B cell (primary cell): ENCODE measurements around the gene TUFM.

Experiments
- EZH2 ChIP-seq: IDR thresholded peaks from 2 replicates; pipeline ENCODE4 v1.6.1; 2012; ENCODE audit warnings: borderline replicate concordance, low read depth, mild to moderate bottlenecking, moderate library complexity, low read length; ENCODE audit not compliant: insufficient read depth, poor library complexity, severe bottlenecking
- TF ChIP-seq, protein P1 (sequence below): fragments of 200-600 bp; IDR thresholded peaks from one replicate; pipeline ENCODE4 v1.8.0; 2022; ENCODE audit warnings: antibody characterized with exemption, mild to moderate bottlenecking

GRCh38 chr16:28843766-28844165 is 2.4 kb downstream of the TUFM start:
- TF ChIP-seq, protein P1, sequence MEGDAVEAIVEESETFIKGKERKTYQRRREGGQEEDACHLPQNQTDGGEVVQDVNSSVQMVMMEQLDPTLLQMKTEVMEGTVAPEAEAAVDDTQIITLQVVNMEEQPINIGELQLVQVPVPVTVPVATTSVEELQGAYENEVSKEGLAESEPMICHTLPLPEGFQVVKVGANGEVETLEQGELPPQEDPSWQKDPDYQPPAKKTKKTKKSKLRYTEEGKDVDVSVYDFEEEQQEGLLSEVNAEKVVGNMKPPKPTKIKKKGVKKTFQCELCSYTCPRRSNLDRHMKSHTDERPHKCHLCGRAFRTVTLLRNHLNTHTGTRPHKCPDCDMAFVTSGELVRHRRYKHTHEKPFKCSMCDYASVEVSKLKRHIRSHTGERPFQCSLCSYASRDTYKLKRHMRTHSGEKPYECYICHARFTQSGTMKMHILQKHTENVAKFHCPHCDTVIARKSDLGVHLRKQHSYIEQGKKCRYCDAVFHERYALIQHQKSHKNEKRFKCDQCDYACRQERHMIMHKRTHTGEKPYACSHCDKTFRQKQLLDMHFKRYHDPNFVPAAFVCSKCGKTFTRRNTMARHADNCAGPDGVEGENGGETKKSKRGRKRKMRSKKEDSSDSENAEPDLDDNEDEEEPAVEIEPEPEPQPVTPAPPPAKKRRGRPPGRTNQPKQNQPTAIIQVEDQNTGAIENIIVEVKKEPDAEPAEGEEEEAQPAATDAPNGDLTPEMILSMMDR: no peak
- TF ChIP-seq EZH2: no peak
